HL-60 (cell line): ENCODE measurements around the gene CHAD.
A peak's percentile ranks its signal among the peaks of the same experiment; 100 is the strongest.

Source experiments
- DNase-seq, 2 experiments: peaks; one replicate each; pipeline ENCODE4 v3.0.0-alpha.2; 2010 to 2020; ENCODE audit warnings: low read depth in 1 of 2, low spot score in 1 of 2
- H3K27ac ChIP-seq: fragments of 250-450 bp; sonication (Bioruptor Pico); replicated peaks from 2 replicates; pipeline ENCODE4 v1.5.1; 2020; ENCODE audit warnings: mild to moderate bottlenecking, moderate library complexity
- H3K27me3 ChIP-seq: fragments of 250-450 bp; sonication (Bioruptor Pico); 2 replicates; pipeline ENCODE4 v1.5.1; 2021; ENCODE audit warnings: mild to moderate bottlenecking, moderate library complexity; ENCODE audit not compliant: insufficient read depth, poor library complexity, severe bottlenecking
- H3K4me3 ChIP-seq: replicated peaks from 2 replicates; pipeline ENCODE4 v1.5.1; 2011; ENCODE audit warnings: mild to moderate bottlenecking, control low read depth, low read length; ENCODE audit not compliant: insufficient read depth
- GABPA ChIP-seq: IDR thresholded peaks from 2 replicates; pipeline ENCODE4 v1.6.1; 2012; ENCODE audit warnings: low read depth
- POLR2AphosphoS5 ChIP-seq: IDR thresholded peaks from 2 replicates; pipeline ENCODE4 v1.6.1; 2012; ENCODE audit warnings: low read depth
- SPI1 ChIP-seq: IDR thresholded peaks from 2 replicates; pipeline ENCODE4 v1.6.1; 2012; ENCODE audit warnings: low read depth, mild to moderate bottlenecking, borderline replicate concordance
- TF ChIP-seq, protein P1 (sequence below): IDR thresholded peaks from one replicate; pipeline ENCODE4 v1.5.1; 2011; ENCODE audit warnings: low read length, control low read depth, inconsistent platforms; ENCODE audit not compliant: insufficient read depth
- TF ChIP-seq, protein P2 (sequence below): IDR thresholded peaks from 2 replicates; pipeline ENCODE4 v1.6.1; 2012; ENCODE audit warnings: low read depth; ENCODE audit not compliant: insufficient replicate concordance

Gene CHAD

DNA sequence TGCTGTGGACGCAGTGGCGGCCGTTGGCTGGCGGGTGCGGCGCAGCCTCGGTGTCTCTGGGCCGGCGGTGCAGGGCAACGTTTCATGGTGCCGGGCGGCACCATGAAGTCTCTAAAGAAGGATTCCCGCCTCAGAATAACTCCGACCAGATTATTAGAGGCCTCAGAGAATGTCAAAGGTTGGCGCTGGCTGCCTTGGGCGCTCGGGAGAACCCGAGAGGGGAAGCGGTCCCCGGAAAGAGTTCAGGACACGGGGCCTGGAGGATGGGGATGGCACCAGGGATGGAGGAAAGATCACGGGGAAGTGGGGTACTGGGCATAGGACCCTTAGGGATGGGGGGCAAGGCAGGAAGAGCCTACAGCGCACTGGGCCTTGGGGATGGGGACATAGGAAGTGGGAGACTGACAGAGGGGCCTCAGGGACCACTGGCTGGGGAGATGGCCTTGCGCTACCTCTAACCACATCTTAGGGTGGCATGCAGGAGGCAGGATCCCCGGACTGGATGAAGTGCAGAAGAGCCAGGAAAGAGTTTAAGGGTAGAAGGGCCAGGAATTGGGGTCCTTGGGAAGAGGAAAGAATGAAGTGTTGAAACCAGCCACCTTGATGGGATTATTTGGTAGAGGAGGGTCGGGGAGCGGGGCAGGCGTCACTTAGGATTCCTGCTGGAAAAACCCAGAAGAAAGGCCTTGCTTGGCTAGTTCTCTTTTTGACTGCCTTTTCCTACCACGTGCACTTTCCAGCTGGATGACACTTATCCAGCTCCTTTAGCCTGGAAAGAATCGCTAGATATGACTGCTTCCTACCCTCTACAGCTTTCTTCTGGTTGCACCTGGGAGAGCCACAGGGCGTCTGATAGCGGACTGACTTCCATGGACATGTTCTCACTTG lies 40.1 kb upstream of the CHAD start:
- H3K27ac ChIP-seq: no peak overlapping the region
- TF ChIP-seq, protein P1, sequence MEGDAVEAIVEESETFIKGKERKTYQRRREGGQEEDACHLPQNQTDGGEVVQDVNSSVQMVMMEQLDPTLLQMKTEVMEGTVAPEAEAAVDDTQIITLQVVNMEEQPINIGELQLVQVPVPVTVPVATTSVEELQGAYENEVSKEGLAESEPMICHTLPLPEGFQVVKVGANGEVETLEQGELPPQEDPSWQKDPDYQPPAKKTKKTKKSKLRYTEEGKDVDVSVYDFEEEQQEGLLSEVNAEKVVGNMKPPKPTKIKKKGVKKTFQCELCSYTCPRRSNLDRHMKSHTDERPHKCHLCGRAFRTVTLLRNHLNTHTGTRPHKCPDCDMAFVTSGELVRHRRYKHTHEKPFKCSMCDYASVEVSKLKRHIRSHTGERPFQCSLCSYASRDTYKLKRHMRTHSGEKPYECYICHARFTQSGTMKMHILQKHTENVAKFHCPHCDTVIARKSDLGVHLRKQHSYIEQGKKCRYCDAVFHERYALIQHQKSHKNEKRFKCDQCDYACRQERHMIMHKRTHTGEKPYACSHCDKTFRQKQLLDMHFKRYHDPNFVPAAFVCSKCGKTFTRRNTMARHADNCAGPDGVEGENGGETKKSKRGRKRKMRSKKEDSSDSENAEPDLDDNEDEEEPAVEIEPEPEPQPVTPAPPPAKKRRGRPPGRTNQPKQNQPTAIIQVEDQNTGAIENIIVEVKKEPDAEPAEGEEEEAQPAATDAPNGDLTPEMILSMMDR: no peak
- TF ChIP-seq SPI1 (no peak), POLR2AphosphoS5 (no peak), GABPA (no peak)
- TF ChIP-seq, protein P2, sequence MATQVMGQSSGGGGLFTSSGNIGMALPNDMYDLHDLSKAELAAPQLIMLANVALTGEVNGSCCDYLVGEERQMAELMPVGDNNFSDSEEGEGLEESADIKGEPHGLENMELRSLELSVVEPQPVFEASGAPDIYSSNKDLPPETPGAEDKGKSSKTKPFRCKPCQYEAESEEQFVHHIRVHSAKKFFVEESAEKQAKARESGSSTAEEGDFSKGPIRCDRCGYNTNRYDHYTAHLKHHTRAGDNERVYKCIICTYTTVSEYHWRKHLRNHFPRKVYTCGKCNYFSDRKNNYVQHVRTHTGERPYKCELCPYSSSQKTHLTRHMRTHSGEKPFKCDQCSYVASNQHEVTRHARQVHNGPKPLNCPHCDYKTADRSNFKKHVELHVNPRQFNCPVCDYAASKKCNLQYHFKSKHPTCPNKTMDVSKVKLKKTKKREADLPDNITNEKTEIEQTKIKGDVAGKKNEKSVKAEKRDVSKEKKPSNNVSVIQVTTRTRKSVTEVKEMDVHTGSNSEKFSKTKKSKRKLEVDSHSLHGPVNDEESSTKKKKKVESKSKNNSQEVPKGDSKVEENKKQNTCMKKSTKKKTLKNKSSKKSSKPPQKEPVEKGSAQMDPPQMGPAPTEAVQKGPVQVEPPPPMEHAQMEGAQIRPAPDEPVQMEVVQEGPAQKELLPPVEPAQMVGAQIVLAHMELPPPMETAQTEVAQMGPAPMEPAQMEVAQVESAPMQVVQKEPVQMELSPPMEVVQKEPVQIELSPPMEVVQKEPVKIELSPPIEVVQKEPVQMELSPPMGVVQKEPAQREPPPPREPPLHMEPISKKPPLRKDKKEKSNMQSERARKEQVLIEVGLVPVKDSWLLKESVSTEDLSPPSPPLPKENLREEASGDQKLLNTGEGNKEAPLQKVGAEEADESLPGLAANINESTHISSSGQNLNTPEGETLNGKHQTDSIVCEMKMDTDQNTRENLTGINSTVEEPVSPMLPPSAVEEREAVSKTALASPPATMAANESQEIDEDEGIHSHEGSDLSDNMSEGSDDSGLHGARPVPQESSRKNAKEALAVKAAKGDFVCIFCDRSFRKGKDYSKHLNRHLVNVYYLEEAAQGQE: no peak
- H3K27me3 ChIP-seq: no peaks in the 10 kb centered on the region
- DNase-seq: no peak
- H3K4me3 ChIP-seq: peak overlapping the region; percentile 50

DNA sequence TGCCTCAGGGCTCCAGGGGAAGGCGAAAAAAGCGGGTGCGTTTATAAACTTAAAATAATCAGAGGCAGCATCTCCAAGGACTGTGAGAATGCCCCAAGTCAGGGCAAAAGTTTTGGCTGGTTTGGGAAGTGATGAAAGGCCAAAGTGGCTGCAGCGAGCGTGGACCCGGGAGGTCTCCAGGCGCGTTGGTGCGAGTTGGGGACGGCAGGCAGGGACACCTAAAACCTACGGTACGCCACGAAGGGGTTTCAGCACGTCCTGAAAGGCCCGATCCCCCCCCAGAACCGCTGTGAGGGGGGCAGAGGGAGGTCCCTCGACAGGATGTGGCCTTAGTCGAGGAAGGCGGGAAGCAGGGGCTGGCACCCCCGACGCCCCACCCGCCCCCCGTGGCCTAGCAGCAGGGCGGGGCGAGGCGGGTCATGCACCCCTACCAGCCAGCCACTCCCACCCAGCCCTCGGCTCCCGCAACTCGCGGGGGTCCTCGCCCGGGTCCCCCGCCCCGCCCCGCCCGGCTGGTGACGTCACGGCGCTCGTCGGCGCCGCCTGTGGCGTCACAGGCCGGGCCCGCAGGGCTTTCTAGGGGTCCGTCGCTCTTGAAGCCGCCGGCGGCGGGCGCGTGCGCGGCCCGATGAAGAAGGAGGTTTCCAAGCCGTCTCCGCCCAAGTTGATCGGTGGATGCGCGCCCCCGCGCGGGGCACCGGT lies 39.3 kb upstream of the CHAD start, which contains the start of gene MYCBPAP:
Gene MYCBPAP (plus strand): TSS at position 569 of the 702 bp plus-strand sequence. CDS start 236 bp downstream, outside the sequence.
- Histone ChIP-seq H3K27me3 (no peaks in the 10 kb centered on the region), H3K27ac (no peak within 1 kb of the TSS), H3K4me3 (peak within 1 kb of the TSS; percentile 50)
- peak; percentile 56 to 66 for DNase-seq
- TF ChIP-seq GABPA (no peak), POLR2AphosphoS5 (no peak), SPI1 (no peak)
- TF ChIP-seq, protein P2: no peak
- TF ChIP-seq, protein P1: no peak

DNA sequence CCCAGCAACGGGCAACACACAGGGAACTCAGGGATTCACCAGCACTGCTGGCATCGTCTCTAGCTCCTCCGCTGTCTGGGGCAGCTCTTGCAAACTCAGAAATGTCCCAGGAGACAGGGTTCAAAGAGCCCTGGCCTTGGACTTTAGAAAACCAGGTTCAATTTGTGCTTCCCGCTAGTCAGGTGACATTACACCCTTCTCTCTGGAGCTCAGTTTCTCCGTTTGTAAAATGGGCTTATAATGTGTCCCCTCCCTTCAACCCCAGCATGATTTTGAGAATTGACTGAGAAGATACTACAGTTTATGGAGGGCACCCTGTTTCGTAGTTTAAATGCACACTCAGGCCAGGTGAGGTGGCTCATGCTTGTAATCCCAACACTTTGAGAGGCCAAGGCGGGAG lies 37.6 kb upstream of the CHAD start:
- Histone ChIP-seq H3K4me3 (no peak overlapping the region), H3K27me3 (no peaks in the 10 kb centered on the region), H3K27ac (no peak overlapping the region)
- TF ChIP-seq, protein P1: no peak
- TF ChIP-seq, protein P2: no peak
- TF ChIP-seq GABPA: no peak
- no peak for TF ChIP-seq SPI1
- TF ChIP-seq POLR2AphosphoS5: no peak
- no peak for DNase-seq
